Measurements from ENCODE around the gene UGT1A8. TPM values are rescaled to one million over a fixed set of nuclear protein-coding genes. Genes with fewer than 3 reads are reported as not detected.
"Not testable (repeated sequence)": the region's sequence is repeated elsewhere in the genome, so short reads cannot be mapped to it uniquely, and the experiment has no call there.

The UGT1A8 gene
- total and polyA plus RNA-seq, 2 of the 4 experiments (the other 2 are of a cell fraction): not detected

DNA sequence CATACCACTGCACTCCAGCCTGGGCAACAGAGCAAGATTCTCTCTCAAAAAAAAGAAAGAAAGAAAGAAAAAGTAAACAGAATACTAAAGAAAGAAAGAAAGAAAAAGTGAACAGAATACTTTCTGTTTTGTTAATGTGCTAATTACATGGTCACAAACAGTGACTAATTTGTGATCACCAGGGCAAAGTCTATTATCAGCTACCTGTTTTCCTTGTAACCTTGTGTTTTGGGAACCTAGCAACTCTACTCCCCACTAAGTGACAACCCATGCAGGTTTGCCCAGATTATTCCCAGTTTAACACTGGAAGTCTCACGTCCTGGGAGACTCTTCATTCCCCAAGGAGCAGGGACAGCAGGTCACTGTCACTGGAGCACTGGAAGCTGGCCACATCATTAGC, 37.6 kb downstream of the UGT1A8 start:
- Histone ChIP-seq H3K4me1 (ENCODE audit: control insufficient read depth, insufficient read depth, low read length) (no peaks in the 10 kb centered on the region), H3K18ac (ENCODE audit: low read depth, low read length) (no peak overlapping the region), H2AK5ac (ENCODE audit: low read depth, low read length) (no peak overlapping the region), H3K23ac (ENCODE audit: low read depth, low read length) (no peak overlapping the region), H3K9me1 (ENCODE audit: insufficient read depth, low read length) (no peaks in the 10 kb centered on the region), H3K9me3 (ENCODE audit: control insufficient read depth, insufficient read depth, low read length) (no peaks in the 10 kb centered on the region), H3K27ac (ENCODE audit: insufficient read depth, low read length) (no peak overlapping the region), H2BK120ac (ENCODE audit: low read depth, low read length) (no peak overlapping the region), H2BK20ac (ENCODE audit: low read depth, low read length) (no peak overlapping the region), H3K9ac (ENCODE audit: low read depth, low read length) (no peak overlapping the region), H4K20me1 (ENCODE audit: insufficient read depth, low read length) (no peaks in the 10 kb centered on the region), H4K5ac (ENCODE audit: low read depth, low read length) (no peak overlapping the region), H2BK15ac (ENCODE audit: low read depth, low read length) (no peak overlapping the region), H3K56ac (ENCODE audit: extremely low read depth, insufficient read depth, low read length) (no peak overlapping the region), H2BK5ac (ENCODE audit: low read depth, low read length, poor library complexity, severe bottlenecking) (no peak overlapping the region), H4K91ac (ENCODE audit: insufficient read depth, low read depth, low read length) (no peak overlapping the region), H3K14ac (replicated peaks; ENCODE audit: low read depth, low read length) (no peak overlapping the region), H3K79me1 (ENCODE audit: low read depth in 1 of 2, low read length in 2 of 2) (no peaks in the 10 kb centered on the region), H2AK9ac (replicated peaks; ENCODE audit: low read depth, low read length, poor library complexity) (no peak overlapping the region), H3K4me2 (ENCODE audit: low read depth, low read length) (no peak overlapping the region), H3K4ac (ENCODE audit: low read depth, low read length) (no peak overlapping the region), H3K4me3 (ENCODE audit: insufficient read depth, low read depth, low read length) (no peak overlapping the region), H3K36me3 (ENCODE audit: control insufficient read depth, insufficient read depth, low read length) (no peaks in the 10 kb centered on the region), H4K8ac (ENCODE audit: low read depth in 2 of 2, low read length in 2 of 2) (no peak overlapping the region), H3K27me3 (ENCODE audit: control insufficient read depth, insufficient read depth, low read length) (peaks cover 3% of the 10 kb centered on the region; the same call in 1 of the 2 replicates), H2AFZ (replicated peaks; ENCODE audit: low read length, poor library complexity) (no peak overlapping the region)
- no CpG with 5 or more reads among the region's 1 CpG for WGBS, 2 experiments (ENCODE audit: extremely low coverage in 2 of 2, insufficient read length in 1 of 2)
- no TSS peak for BruUV-seq (replicated peaks)
- dilution Hi-C loops (cut with HindIII; ENCODE audit: low sequenced_read_pairs, unreplicated experiment) (no loop called here), in situ Hi-C loops (cut with MboI; ENCODE audit: low sequenced_read_pairs) (no loop called here), intact Hi-C loops (cut with micrococcal nuclease) (no loop called here)
- ChIA-PET CTCF (no interaction called here), POLR2A (ENCODE audit: unreplicated experiment) (no interaction called here)
- TF ChIP-seq RFX5 (IDR thresholded peaks at IDR 0.05; ENCODE audit: low read depth, low read length): no peak
- TF ChIP-seq, protein P1, sequence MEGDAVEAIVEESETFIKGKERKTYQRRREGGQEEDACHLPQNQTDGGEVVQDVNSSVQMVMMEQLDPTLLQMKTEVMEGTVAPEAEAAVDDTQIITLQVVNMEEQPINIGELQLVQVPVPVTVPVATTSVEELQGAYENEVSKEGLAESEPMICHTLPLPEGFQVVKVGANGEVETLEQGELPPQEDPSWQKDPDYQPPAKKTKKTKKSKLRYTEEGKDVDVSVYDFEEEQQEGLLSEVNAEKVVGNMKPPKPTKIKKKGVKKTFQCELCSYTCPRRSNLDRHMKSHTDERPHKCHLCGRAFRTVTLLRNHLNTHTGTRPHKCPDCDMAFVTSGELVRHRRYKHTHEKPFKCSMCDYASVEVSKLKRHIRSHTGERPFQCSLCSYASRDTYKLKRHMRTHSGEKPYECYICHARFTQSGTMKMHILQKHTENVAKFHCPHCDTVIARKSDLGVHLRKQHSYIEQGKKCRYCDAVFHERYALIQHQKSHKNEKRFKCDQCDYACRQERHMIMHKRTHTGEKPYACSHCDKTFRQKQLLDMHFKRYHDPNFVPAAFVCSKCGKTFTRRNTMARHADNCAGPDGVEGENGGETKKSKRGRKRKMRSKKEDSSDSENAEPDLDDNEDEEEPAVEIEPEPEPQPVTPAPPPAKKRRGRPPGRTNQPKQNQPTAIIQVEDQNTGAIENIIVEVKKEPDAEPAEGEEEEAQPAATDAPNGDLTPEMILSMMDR (conservative IDR thresholded peaks at IDR 0.05; ENCODE audit: low read depth, low read length): no peak
- TF ChIP-seq, protein P2, sequence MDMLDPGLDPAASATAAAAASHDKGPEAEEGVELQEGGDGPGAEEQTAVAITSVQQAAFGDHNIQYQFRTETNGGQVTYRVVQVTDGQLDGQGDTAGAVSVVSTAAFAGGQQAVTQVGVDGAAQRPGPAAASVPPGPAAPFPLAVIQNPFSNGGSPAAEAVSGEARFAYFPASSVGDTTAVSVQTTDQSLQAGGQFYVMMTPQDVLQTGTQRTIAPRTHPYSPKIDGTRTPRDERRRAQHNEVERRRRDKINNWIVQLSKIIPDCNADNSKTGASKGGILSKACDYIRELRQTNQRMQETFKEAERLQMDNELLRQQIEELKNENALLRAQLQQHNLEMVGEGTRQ (IDR thresholded peaks at IDR 0.05; ENCODE audit: low read depth, low read length): no peak
- TF ChIP-seq, protein P3, sequence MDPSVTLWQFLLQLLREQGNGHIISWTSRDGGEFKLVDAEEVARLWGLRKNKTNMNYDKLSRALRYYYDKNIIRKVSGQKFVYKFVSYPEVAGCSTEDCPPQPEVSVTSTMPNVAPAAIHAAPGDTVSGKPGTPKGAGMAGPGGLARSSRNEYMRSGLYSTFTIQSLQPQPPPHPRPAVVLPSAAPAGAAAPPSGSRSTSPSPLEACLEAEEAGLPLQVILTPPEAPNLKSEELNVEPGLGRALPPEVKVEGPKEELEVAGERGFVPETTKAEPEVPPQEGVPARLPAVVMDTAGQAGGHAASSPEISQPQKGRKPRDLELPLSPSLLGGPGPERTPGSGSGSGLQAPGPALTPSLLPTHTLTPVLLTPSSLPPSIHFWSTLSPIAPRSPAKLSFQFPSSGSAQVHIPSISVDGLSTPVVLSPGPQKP (IDR thresholded peaks at IDR 0.05; ENCODE audit: borderline replicate concordance, low read depth, low read length): no peak
- ATAC-seq (ENCODE audit: low read depth) (no peak), DNase-seq (no peak)

DNA sequence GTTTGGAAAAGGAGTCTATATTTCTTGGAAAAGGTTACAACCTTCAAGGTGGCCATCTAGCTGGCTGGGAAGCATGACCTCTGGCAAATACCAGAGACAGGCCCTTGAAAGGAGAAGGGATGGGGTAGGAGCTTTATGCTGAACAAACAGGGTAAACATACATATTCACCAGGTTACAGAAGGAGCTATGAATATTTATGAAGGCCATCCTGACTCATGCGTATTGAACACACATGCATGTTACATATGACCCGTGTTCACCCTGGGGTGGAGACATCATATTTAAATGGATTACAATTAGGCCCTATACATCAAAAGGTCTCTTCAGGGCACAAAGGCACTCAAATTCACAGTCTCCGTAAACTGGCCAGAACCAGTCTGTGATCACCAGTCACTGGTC, 38.5 kb downstream of the UGT1A8 start:
- H4K5ac ChIP-seq (ENCODE audit: low read depth, low read length); CTCF ChIA-PET; H4K91ac ChIP-seq (ENCODE audit: insufficient read depth, low read depth, low read length); H3K18ac ChIP-seq (ENCODE audit: low read depth, low read length); H4K8ac ChIP-seq (ENCODE audit: low read depth in 2 of 2, low read length in 2 of 2); DNase-seq; H2BK120ac ChIP-seq (ENCODE audit: low read depth, low read length); H3K9me1 ChIP-seq (ENCODE audit: insufficient read depth, low read length); H3K14ac ChIP-seq (replicated peaks; ENCODE audit: low read depth, low read length); H2BK5ac ChIP-seq (ENCODE audit: low read depth, low read length, poor library complexity, severe bottlenecking); H2AK5ac ChIP-seq (ENCODE audit: low read depth, low read length); ATAC-seq (ENCODE audit: low read depth); in situ Hi-C loops (cut with MboI; ENCODE audit: low sequenced_read_pairs); H2BK15ac ChIP-seq (ENCODE audit: low read depth, low read length); H3K56ac ChIP-seq (ENCODE audit: extremely low read depth, insufficient read depth, low read length); H3K4me3 ChIP-seq (ENCODE audit: insufficient read depth, low read depth, low read length); H3K9ac ChIP-seq (ENCODE audit: low read depth, low read length); dilution Hi-C loops (cut with HindIII; ENCODE audit: low sequenced_read_pairs, unreplicated experiment); H3K4me2 ChIP-seq (ENCODE audit: low read depth, low read length); H3K4me1 ChIP-seq (ENCODE audit: control insufficient read depth, insufficient read depth, low read length); H3K27ac ChIP-seq (ENCODE audit: insufficient read depth, low read length); intact Hi-C loops (cut with micrococcal nuclease); H3K79me1 ChIP-seq (ENCODE audit: low read depth in 1 of 2, low read length in 2 of 2); H3K36me3 ChIP-seq (ENCODE audit: control insufficient read depth, insufficient read depth, low read length); H2BK20ac ChIP-seq (ENCODE audit: low read depth, low read length); H3K27me3 ChIP-seq (ENCODE audit: control insufficient read depth, insufficient read depth, low read length); BruUV-seq (replicated peaks); H4K20me1 ChIP-seq (ENCODE audit: insufficient read depth, low read length); H3K23ac ChIP-seq (ENCODE audit: low read depth, low read length); H2AFZ ChIP-seq (replicated peaks; ENCODE audit: low read length, poor library complexity); POLR2A ChIA-PET (ENCODE audit: unreplicated experiment); H3K9me3 ChIP-seq (ENCODE audit: control insufficient read depth, insufficient read depth, low read length); H2AK9ac ChIP-seq (replicated peaks; ENCODE audit: low read depth, low read length, poor library complexity); H3K4ac ChIP-seq (ENCODE audit: low read depth, low read length): not testable (repeated sequence)
- no CpG with 5 or more reads among the region's 3 CpGs for WGBS, 2 experiments (ENCODE audit: extremely low coverage in 2 of 2, insufficient read length in 1 of 2)

All from IMR-90 (cell line).